Epithelial cell of esophagus (primary cell): ENCODE data around the gene FARS2.

Experiments
- DNase-seq: peaks from one replicate; pipeline ENCODE4 v3.0.0; 2010; ENCODE audit warnings: low read depth
- H3K4me3 ChIP-seq: 2 replicates; pipeline ENCODE4 v1.5.1; 2011; ENCODE audit warnings: mild to moderate bottlenecking, low read length, control low read depth
- CTCF ChIP-seq: IDR thresholded peaks from 2 replicates; pipeline ENCODE4 v1.5.1; 2011; ENCODE audit warnings: low read depth, mild to moderate bottlenecking, low read length, control low read depth, inconsistent platforms; ENCODE audit not compliant: insufficient read depth; ENCODE audit errors: missing control alignments

Gene FARS2

GRCh38 chr6:5482619-5483018, 221.3 kb downstream of the FARS2 start:
- no peak for TF ChIP-seq CTCF
- H3K4me3 ChIP-seq = no peak overlapping the region
- DNase-seq = no peak

GRCh38 chr6:5484692-5485091, 223.4 kb downstream of the FARS2 start:
- no peak for DNase-seq
- H3K4me3 ChIP-seq = no peak overlapping the region
- no peak for TF ChIP-seq CTCF

- H3K4me3 ChIP-seq = no peak overlapping the region
- DNase-seq = peak; percentile 49
- no peak for TF ChIP-seq CTCF
Measured at GRCh38 chr6:5486214-5486613, 224.9 kb downstream of the FARS2 start.

GRCh38 chr6:5490501-5491069, 229.3 kb downstream of the FARS2 start:
- no peak overlapping the region for H3K4me3 ChIP-seq
- TF ChIP-seq CTCF = no peak
- DNase-seq = no peak

GRCh38 chr6:5492356-5492755, 231.0 kb downstream of the FARS2 start:
- TF ChIP-seq CTCF = no peak
- no peak overlapping the region for H3K4me3 ChIP-seq
- DNase-seq = no peak

- no peak for TF ChIP-seq CTCF
- H3K4me3 ChIP-seq = no peak overlapping the region
- DNase-seq = no peak
Measured at GRCh38 chr6:5493806-5494205, 232.5 kb downstream of the FARS2 start.

- TF ChIP-seq CTCF = no peak
- H3K4me3 ChIP-seq = no peak overlapping the region
- DNase-seq = no peak
Measured at GRCh38 chr6:5497896-5498578, 236.7 kb downstream of the FARS2 start.
